B cell (primary cell): Measurements from ENCODE around the gene NRN1L.

Experiments used
- CTCF ChIP-seq: fragments of 200-600 bp; IDR thresholded peaks from one replicate; pipeline ENCODE4 v1.8.0; 2022; ENCODE audit warnings: antibody characterized with exemption, mild to moderate bottlenecking
- EZH2 ChIP-seq: IDR thresholded peaks from 2 replicates; pipeline ENCODE4 v1.6.1; 2012; ENCODE audit warnings: borderline replicate concordance, low read depth, mild to moderate bottlenecking, moderate library complexity, low read length; ENCODE audit not compliant: insufficient read depth, poor library complexity, severe bottlenecking

GRCh38 chr16:67923414-67924116 lies 38.9 kb downstream of the NRN1L start:
- no peak for TF ChIP-seq EZH2
- no peak for TF ChIP-seq CTCF
